Superior temporal gyrus (tissue), 1 donor: ENCODE data around the gene KAT5.
"Not testable (repeated sequence)": the region's sequence is repeated elsewhere in the genome, so short reads cannot be mapped to it uniquely, and the experiment has no call there.

Experiments
- DNase-seq: peaks from one replicate; pipeline ENCODE4 v3.0.0-alpha.2; 2016; ENCODE audit errors: extremely low spot score

The KAT5 gene

DNA sequence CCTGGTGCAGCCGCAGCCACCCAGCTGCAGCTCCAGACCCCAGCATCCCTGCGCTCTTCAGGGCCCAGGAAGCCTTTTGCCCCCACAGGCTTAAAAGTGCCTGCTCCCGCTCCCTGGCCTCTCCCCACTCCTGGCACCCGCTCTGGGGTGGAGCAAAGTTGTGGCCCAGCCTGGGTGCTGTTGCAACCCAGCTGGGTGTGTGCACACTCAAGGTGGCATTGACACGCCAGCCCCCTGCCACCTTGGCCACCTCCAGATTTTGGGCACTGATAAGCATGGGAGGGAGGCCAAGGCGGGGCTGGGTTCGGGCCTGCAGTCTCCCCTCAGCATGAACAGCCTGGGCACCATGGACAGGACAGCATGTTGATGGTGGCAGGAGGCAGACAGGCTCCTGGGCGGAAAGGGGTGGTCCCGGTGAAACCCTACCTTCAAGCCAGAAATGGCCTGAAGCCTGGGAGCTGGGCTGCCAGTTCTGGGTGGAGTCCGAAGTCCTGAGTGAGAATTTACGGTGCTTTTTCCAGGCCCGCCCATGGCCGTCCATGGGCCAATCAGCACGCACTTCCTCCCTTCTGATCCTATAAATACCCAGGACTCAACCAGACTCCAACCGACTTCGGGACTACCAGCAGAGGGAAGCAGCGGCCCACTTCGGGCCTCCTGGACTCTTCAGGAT lies 32.1 kb downstream of the KAT5 start:
- DNase-seq: no peak

- no peak for DNase-seq
Observed at GRCh38 chr11:65744699-65745042, 32.6 kb downstream of the KAT5 start.

GRCh38 chr11:65745049-65745448 lies 33.0 kb downstream of the KAT5 start:
- no peak for DNase-seq

DNA sequence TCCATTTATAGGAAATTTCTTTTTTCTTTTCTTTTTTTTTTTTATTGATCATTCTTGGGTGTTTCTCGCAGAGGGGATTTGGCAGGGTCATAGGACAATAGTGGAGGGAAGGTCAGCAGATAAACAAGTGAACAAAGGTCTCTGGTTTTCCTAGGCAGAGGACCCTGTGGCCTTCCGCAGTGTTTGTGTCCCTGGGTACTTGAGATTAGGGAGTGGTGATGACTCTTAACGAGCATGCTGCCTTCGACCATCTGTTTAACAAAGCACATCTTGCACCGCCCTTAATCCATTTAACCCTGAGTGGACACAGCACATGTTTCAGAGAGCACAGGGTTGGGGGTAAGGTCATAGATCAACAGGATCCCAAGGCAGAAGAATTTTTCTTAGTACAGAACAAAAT lies 50.1 kb downstream of the KAT5 start:
- DNase-seq: not testable (repeated sequence)

- DNase-seq: not testable (repeated sequence)
Observed at GRCh38 chr11:65762816-65763215, 50.8 kb downstream of the KAT5 start.

DNA sequence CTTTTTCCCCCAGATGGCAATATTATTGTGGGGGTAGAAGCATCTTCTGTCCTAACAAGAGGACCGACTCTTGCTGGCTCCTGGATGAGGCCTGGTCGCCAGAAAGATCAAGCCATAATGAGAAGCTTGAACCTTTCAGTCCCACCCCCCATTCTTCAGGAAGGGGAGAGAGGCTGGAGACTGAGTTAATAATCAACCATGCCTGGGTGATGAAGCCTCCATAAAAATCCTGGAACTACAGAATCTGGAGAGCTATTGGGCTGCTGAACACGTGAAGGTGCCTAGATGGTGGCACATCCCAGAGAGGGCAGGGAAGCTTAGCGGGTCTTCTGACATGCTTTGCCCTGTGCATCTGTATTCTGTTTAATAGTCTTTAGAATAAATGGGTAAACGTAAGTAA lies 52.4 kb downstream of the KAT5 start:
- DNase-seq: no peak

- no peak for DNase-seq
Observed at GRCh38 chr11:65766535-65766934, 54.5 kb downstream of the KAT5 start.

DNA sequence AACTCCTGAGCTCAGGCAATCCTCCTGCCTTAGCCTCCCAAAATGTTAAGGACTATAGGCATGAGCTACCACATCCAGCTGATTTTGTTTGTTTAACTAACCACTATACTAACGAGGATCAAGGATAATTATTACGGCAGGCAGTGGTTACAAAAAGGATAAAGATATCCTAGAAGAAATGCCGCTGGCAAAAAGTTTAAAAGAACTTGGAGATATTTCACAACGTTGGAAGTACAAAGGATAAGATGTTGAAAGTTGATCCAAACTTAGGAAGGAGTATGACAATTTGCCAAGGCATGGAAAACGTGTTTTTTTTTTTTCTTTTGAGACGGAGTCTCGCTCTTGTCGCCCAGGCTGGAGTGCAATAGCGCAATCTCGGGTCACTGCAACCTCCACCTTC lies 55.4 kb downstream of the KAT5 start:
- no peak for DNase-seq

- DNase-seq: not testable (repeated sequence)
Observed at GRCh38 chr11:65767806-65768205, 55.8 kb downstream of the KAT5 start.
